ENCODE measurements around the gene HNRNPF. TPM values are rescaled to one million over a fixed set of nuclear protein-coding genes. Genes with fewer than 3 reads are reported as not detected.

Gene HNRNPF
- total RNA-seq, 6 donors from 2014 or later = 80.7 to 225 (median 177) TPM

- WGBS, 2 donors = 96 to 99% methylated on average over 15 of the region's 15 CpGs
Observed at GRCh38 chr10:43343126-43343525, 65.9 kb downstream of the HNRNPF start.

GRCh38 chr10:43342279-43343125, 66.5 kb downstream of the HNRNPF start:
- Histone ChIP-seq H3K9me3 (no peaks in the 10 kb centered on the region), H3K27ac (no peak overlapping the region), H3K36me3 (no peaks in the 10 kb centered on the region), H3K4me3 (no peak overlapping the region), H3K27me3 (no peaks in the 10 kb centered on the region), H3K4me1 (peaks cover 0 to 10% (median 2%) of the 10 kb centered on the region in 4 donors)
- TF ChIP-seq EP300 (IDR thresholded peaks at IDR 0.05) (no peak), POLR2AphosphoS5 (IDR thresholded peaks at IDR 0.05) (no peak), CTCF (IDR thresholded peaks at IDR 0.05) (no peak), POLR2A (IDR thresholded peaks at IDR 0.05) (no peak)
- 92 to 94% methylated on average over 36 to 41 of the region's 49 CpGs for WGBS, 2 donors
- ATAC-seq (ENCODE audit: low FRiP score in 2 of 2) (no peak), DNase-seq (peak in 1 of 2 donors; percentile 77)

More at GRCh38 chr10:43343126-43343525, 65.9 kb downstream of the HNRNPF start:
- no peaks in the 10 kb centered on the region for H3K36me3 ChIP-seq
- H3K27ac ChIP-seq = no peak overlapping the region
- peaks cover 0 to 10% (median 3%) of the 10 kb centered on the region in 4 donors for H3K4me1 ChIP-seq
- no peaks in the 10 kb centered on the region for H3K27me3 ChIP-seq
- DNase-seq (no peak), ATAC-seq (ENCODE audit: low FRiP score in 2 of 2) (no peak)
- H3K9me3 ChIP-seq = no peaks in the 10 kb centered on the region
- H3K4me3 ChIP-seq = no peak overlapping the region
- TF ChIP-seq POLR2A (IDR thresholded peaks at IDR 0.05) (no peak), POLR2AphosphoS5 (IDR thresholded peaks at IDR 0.05) (no peak), EP300 (IDR thresholded peaks at IDR 0.05) (no peak), CTCF (IDR thresholded peaks at IDR 0.05) (no peak)

GRCh38 chr10:43341450-43341849, 67.5 kb downstream of the HNRNPF start:
- no peaks in the 10 kb centered on the region for H3K27me3 ChIP-seq
- H3K36me3 ChIP-seq = no peaks in the 10 kb centered on the region
- WGBS, 2 donors = 90 to 91% methylated on average over 7 of the region's 7 CpGs
- H3K4me3 ChIP-seq = no peak overlapping the region
- peaks cover 0 to 16% (median 3%) of the 10 kb centered on the region in 4 donors for H3K4me1 ChIP-seq
- H3K9me3 ChIP-seq = no peaks in the 10 kb centered on the region
- no peak overlapping the region for H3K27ac ChIP-seq
- TF ChIP-seq CTCF (IDR thresholded peaks at IDR 0.05) (no peak), POLR2AphosphoS5 (IDR thresholded peaks at IDR 0.05) (no peak), EP300 (IDR thresholded peaks at IDR 0.05) (no peak), POLR2A (IDR thresholded peaks at IDR 0.05) (no peak)
- DNase-seq (no peak), ATAC-seq (ENCODE audit: low FRiP score in 2 of 2) (no peak)

- Histone ChIP-seq H3K4me3 (no peak overlapping the region), H3K9me3 (no peaks in the 10 kb centered on the region), H3K27ac (peak overlapping the region in 3 of 4 donors; percentile 26 to 76 (median 27)), H3K4me1 (peaks cover 0 to 23% (median 7%) of the 10 kb centered on the region in 4 donors), H3K27me3 (no peaks in the 10 kb centered on the region), H3K36me3 (no peaks in the 10 kb centered on the region)
- DNase-seq (peak in 1 of 2 donors; percentile 89), ATAC-seq (ENCODE audit: low FRiP score in 2 of 2) (peak; percentile 45 to 75)
- 58 to 64% methylated on average over 9 of the region's 9 CpGs for WGBS, 2 donors
- TF ChIP-seq POLR2AphosphoS5 (IDR thresholded peaks at IDR 0.05) (peak in 1 of 2 donors; percentile 20), POLR2A (IDR thresholded peaks at IDR 0.05) (peak in 1 of 4 donors; percentile 28), CTCF (IDR thresholded peaks at IDR 0.05) (no peak)
Observed at GRCh38 chr10:43340619-43341018, 68.4 kb downstream of the HNRNPF start.
